GM18907 (cell line): Measurements from ENCODE around the gene SOAT2.
A peak's percentile ranks its signal among the peaks of the same experiment; 100 is the strongest.

Experiments used
- ATAC-seq: cut with Tn5 transposase; IDR thresholded peaks from one replicate; pipeline ENCODE4 v1.9.1; 2021; ENCODE audit warnings: mild to moderate bottlenecking, moderate library complexity; ENCODE audit not compliant: unreplicated experiment

SOAT2 gene

GRCh38 chr12:53102883-53103807 lies at the start of gene SOAT2:
Gene SOAT2, plus strand, starts transcription at chr12:53103486. Its CDS starts 92 bp downstream, at chr12:53103578.
- ATAC-seq = peak; percentile 67

DNA sequence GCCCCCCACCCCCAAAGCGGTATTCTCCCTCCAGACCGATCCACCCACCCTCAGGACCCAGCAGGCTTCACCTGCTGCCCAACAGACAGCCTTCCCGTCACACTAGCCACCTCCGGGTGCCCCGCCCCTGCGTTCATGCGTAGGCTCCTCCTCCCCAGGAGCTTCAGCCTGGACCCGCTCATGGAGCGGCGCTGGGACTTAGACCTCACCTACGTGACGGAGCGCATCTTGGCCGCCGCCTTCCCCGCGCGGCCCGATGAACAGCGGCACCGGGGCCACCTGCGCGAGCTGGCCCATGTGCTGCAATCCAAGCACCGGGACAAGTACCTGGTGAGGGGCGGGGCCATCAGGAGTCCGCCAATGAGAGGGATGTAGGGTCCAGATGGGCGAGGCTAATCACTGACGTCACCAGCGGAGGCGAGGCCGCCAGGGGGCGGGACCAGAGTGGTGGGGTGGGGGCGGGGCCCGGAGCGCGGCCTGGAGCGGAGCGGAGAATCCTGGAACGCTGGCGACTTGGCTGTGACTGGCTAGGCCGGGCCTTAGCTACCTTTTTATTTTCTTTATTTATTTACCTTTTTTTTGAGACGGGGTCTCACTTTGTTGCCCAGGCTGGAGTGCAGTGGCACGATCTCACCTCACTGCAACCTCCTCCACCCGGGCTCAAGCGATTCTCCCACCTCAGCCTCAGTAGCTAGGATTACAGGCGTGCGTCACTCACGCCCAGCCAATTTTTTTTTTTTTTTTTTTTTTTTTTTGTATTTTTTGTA lies 49.0 kb upstream of the SOAT2 start:
- peak; percentile 85 for ATAC-seq

DNA sequence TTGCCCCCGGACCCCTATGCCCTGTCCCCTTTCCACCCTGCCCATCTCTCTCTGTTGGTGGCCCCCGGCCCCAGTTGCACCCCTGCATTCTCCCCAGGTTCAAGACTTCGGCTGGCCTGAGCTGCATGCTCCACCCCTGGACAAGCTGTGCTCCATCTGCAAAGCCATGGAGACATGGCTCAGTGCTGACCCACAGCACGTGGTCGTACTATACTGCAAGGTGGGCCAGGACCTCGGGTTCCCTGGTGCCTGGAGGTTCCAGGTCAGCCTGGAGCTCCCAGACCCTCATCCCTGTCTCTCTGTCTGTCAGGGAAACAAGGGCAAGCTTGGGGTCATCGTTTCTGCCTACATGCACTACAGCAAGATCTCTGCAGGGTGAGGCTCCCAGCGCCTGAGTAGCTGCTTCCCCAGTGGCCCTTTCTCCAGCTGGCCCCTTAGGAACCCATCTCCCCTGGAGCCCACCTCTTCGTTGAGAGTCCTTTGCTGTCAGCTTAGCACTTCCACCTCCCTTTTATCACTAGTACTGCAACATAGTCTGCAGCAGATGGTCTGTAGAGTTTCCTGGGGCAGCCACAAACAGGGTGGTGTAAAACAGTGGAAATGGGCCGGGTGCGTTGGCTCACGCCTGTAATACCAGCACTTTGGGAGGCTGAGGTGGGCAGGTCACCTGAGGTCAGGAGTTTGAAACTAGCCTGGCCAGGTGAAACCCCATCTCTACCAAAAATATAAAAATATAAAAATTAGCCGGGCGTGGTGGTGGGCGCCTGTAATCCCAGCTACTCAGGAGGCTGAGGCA lies 47.6 kb upstream of the SOAT2 start:
- no peak for ATAC-seq

- no peak for ATAC-seq
These were observed 47.0 kb upstream of the SOAT2 start for GRCh38 chr12:53056296-53056695.

DNA sequence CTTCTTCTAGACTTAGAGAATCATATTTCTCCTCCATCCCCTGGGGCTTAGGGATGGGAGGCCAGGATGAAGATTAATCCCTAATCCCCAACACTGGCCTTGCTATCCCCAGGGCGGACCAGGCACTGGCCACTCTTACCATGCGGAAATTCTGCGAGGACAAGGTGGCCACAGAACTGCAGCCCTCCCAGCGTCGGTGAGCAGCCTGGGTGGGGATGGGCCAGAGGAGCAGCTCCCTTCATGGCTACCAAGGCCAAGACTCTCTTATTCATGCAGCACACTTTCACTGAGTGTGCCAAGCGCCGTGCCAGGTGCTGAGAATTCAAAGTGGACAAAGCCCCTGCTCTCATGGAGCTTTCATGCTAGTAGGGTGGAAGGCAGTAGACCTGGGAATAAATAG lies 46.4 kb upstream of the SOAT2 start:
- no peak for ATAC-seq

GRCh38 chr12:53057816-53058500 lies 45.3 kb upstream of the SOAT2 start:
- ATAC-seq = no peak

- ATAC-seq = no peak
These were observed 44.4 kb upstream of the SOAT2 start for GRCh38 chr12:53058674-53059433.

- ATAC-seq = no peak
These were observed 43.7 kb upstream of the SOAT2 start for GRCh38 chr12:53059434-53060063.

- no peak for ATAC-seq
These were observed 43.1 kb upstream of the SOAT2 start for GRCh38 chr12:53060064-53060720.

DNA sequence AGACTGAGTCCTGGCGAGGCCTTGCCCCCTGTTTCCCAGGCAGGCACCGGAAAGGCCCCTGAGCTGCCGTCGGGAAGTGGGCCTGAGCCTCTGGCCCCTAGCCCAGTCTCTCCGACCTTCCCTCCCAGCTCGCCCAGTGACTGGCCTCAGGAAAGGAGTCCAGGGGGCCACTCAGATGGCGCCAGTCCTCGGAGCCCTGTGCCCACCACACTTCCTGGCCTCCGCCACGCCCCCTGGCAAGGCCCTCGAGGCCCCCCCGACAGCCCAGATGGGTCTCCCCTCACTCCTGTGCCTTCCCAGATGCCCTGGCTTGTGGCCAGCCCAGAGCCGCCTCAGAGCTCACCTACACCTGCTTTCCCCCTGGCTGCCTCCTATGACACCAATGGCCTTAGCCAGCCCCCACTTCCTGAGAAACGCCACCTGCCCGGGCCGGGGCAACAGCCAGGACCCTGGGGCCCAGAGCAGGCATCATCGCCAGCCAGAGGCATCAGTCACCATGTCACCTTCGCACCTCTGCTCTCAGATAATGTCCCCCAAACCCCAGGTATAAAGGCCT lies 42.5 kb upstream of the SOAT2 start:
- ATAC-seq = no peak

- no peak for ATAC-seq
These were observed 41.8 kb upstream of the SOAT2 start for GRCh38 chr12:53061404-53062010.

DNA sequence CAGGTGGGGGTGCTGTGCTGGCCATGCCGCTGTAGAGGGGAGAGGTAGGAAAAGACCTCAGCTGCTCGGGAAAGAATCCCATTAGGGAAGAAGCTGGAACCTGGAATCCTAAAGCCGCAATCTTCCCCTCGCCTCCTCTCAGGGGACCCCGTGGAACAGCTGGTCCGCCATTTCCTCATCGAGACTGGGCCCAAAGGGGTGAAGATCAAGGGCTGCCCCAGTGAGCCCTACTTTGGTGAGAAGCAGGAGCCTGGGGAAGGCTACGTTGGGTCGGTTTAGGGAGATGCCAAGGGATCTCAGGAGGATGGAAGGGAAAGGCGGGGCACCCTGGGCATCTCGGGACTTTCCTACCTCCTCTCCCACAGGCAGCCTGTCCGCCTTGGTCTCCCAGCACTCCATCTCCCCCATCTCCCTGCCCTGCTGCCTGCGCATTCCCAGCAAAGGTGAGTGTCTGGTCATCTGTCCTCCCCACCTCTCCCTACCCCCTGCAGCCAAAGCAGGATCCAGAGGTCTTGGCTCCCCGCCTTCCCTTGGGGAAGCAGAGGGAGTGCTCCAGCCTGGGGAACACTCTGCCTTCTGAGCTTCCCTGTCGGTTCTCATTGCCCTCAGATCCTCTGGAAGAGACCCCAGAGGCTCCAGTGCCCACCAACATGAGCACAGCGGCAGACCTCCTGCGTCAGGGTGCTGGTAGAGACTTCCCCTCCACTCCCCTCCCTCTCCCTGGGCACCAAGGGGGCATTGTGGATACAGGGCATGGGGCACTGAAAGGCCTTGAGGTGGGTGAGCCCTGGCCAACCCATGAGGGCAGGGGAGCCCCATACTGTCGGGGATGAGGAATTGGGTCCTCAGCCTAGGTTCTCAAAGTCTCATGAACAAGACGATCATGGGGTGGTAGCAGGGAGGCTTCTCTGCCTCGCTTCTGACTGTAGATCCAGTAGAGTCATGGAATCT lies 41.0 kb upstream of the SOAT2 start:
- no peak for ATAC-seq

GRCh38 chr12:53062977-53063707 lies 40.1 kb upstream of the SOAT2 start:
- no peak for ATAC-seq

- ATAC-seq = no peak
These were observed 39.3 kb upstream of the SOAT2 start for GRCh38 chr12:53063708-53064612.
